HepG2 (cell line): ENCODE data around the gene ARID1A. TPM values are rescaled to one million over a fixed set of nuclear protein-coding genes. Genes with fewer than 3 reads are reported as not detected.

ENCODE experiments used
- PITX1 ChIP-seq: sonication (generic); formaldehyde crosslinking; IDR thresholded peaks from 2 replicates; pipeline ENCODE4 v1.5.1; 2020; ENCODE audit warnings: mild to moderate bottlenecking, missing genetic modification reagents
- TARDBP ChIP-seq: sonication (generic); formaldehyde crosslinking; IDR thresholded peaks from 2 replicates; pipeline ENCODE4 v1.8.0; 2022; ENCODE audit warnings: mild to moderate bottlenecking, missing genetic modification reagents
- ZMYM2 ChIP-seq: sonication (generic); formaldehyde crosslinking; IDR thresholded peaks from 2 replicates; pipeline ENCODE4 v1.8.0; 2022; ENCODE audit warnings: mild to moderate bottlenecking, missing genetic modification reagents
- ZNF230 ChIP-seq: sonication (generic); formaldehyde crosslinking; IDR thresholded peaks from 2 replicates; pipeline ENCODE4 v1.4.0; 2020; ENCODE audit warnings: mild to moderate bottlenecking, missing genetic modification reagents
- ZNF501 ChIP-seq: sonication (generic); formaldehyde crosslinking; IDR thresholded peaks from 2 replicates; pipeline ENCODE4 v1.5.1; 2020; ENCODE audit warnings: mild to moderate bottlenecking, moderate library complexity, missing genetic modification reagents
- ZNF564 ChIP-seq: sonication (generic); formaldehyde crosslinking; IDR thresholded peaks from 2 replicates; pipeline ENCODE4 v1.8.1; 2023; ENCODE audit warnings: mild to moderate bottlenecking, missing genetic modification reagents
- polyA plus RNA-seq, 8 experiments: library from polyadenylated mRNA; depleted of rRNA in 3 of 8; stranded (reverse) in 7 of 8; unstranded in 1 of 8; fragments of >200 nt; fragmentation: Illumina TruSeq in 4 of 8; extraction: Trizol in 4 of 8; gene quantifications; 2 replicates each; pipeline versions ENCODE4 v1.2.1 to v1.2.3, GENCODE V29; 2011 to 2016; ENCODE audit warnings: low read depth in 4 of 8, missing spikeins in 1 of 8, mixed read lengths in 1 of 8; ENCODE audit not compliant: insufficient read depth in 1 of 8
- total RNA-seq, 5 experiments: library from RNA; depleted of rRNA; stranded (reverse); fragments of >200 nt; fragmentation: Illumina TruSeq; extraction: Trizol; gene quantifications; 2 replicates each; pipeline ENCODE4 v1.2.3, GENCODE V29; 2016; ENCODE audit warnings: low read depth in 1 of 5
- TF ChIP-seq, protein P1 (sequence below): sonication (generic); formaldehyde crosslinking; IDR thresholded peaks from one replicate; pipeline ENCODE4 v1.5.1; 2020; ENCODE audit warnings: mild to moderate bottlenecking, missing genetic modification reagents; ENCODE audit errors: not compliant biosample characterization
- TF ChIP-seq, protein P2 (sequence below): sonication (generic); formaldehyde crosslinking; IDR thresholded peaks from 2 replicates; pipeline ENCODE4 v1.4.0; 2020; ENCODE audit warnings: low read depth, mild to moderate bottlenecking, missing genetic modification reagents
- TF ChIP-seq, protein P3 (sequence below): IDR thresholded peaks from 2 replicates; pipeline ENCODE4 v1.6.1; 2016; ENCODE audit warnings: low read depth
- TF ChIP-seq, protein P4 (sequence below): sonication (generic); formaldehyde crosslinking; IDR thresholded peaks from 2 replicates; pipeline ENCODE4 v1.8.1; 2023; ENCODE audit warnings: mild to moderate bottlenecking, moderate library complexity, missing genetic modification reagents
- TF ChIP-seq, protein P5 (sequence below): sonication (generic); formaldehyde crosslinking; IDR thresholded peaks from 2 replicates; pipeline ENCODE4 v1.4.0; 2020; ENCODE audit warnings: missing genetic modification reagents, borderline replicate concordance

Gene ARID1A
- total and polyA plus RNA-seq, 2 of the 13 experiments (the other 11 are each of a cell fraction or from before 2014, with no cell fraction given): 11.9 to 15.9 TPM

DNA sequence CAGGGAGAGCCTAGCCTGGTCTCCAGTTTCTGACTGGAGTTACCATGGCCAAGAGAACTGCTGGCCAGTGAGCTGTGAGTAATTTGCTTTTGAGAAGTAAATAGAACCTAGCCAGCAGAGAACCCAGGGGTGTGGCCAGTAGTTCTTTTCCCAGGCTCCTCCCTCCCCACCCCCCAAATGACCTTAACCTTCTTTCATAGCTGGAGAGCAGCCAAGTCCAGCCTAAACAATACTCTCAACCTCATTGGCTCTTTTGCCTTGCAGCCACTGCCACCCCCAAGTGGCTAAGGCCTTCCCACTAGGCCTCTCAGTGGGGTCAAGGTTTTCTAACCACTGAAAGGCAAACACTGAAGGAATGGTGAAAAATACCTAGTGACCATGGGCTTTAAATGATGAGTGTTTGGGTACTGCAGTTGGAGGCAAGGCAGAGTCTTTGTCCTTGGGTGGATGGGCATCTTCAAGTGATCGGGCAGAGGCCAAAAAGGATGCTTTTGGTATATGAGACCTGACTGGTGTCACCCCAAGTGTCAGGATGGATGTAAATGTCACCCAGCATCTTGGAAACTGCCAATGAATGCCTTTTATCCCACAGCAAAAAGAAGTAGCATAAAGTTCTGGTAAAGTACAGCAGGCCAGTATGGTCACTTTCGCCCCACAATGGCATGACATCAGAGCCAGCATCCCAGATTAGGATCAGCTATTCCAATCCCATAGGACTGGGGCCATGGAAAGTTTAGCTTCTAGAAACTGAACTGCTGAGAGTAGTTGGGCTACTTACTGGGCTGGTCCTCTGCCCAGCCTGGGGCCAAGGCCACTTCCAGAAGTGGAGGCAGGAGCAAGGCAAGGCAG is 88.4 kb downstream of the ARID1A start (continued):
- TF ChIP-seq, protein P1, sequence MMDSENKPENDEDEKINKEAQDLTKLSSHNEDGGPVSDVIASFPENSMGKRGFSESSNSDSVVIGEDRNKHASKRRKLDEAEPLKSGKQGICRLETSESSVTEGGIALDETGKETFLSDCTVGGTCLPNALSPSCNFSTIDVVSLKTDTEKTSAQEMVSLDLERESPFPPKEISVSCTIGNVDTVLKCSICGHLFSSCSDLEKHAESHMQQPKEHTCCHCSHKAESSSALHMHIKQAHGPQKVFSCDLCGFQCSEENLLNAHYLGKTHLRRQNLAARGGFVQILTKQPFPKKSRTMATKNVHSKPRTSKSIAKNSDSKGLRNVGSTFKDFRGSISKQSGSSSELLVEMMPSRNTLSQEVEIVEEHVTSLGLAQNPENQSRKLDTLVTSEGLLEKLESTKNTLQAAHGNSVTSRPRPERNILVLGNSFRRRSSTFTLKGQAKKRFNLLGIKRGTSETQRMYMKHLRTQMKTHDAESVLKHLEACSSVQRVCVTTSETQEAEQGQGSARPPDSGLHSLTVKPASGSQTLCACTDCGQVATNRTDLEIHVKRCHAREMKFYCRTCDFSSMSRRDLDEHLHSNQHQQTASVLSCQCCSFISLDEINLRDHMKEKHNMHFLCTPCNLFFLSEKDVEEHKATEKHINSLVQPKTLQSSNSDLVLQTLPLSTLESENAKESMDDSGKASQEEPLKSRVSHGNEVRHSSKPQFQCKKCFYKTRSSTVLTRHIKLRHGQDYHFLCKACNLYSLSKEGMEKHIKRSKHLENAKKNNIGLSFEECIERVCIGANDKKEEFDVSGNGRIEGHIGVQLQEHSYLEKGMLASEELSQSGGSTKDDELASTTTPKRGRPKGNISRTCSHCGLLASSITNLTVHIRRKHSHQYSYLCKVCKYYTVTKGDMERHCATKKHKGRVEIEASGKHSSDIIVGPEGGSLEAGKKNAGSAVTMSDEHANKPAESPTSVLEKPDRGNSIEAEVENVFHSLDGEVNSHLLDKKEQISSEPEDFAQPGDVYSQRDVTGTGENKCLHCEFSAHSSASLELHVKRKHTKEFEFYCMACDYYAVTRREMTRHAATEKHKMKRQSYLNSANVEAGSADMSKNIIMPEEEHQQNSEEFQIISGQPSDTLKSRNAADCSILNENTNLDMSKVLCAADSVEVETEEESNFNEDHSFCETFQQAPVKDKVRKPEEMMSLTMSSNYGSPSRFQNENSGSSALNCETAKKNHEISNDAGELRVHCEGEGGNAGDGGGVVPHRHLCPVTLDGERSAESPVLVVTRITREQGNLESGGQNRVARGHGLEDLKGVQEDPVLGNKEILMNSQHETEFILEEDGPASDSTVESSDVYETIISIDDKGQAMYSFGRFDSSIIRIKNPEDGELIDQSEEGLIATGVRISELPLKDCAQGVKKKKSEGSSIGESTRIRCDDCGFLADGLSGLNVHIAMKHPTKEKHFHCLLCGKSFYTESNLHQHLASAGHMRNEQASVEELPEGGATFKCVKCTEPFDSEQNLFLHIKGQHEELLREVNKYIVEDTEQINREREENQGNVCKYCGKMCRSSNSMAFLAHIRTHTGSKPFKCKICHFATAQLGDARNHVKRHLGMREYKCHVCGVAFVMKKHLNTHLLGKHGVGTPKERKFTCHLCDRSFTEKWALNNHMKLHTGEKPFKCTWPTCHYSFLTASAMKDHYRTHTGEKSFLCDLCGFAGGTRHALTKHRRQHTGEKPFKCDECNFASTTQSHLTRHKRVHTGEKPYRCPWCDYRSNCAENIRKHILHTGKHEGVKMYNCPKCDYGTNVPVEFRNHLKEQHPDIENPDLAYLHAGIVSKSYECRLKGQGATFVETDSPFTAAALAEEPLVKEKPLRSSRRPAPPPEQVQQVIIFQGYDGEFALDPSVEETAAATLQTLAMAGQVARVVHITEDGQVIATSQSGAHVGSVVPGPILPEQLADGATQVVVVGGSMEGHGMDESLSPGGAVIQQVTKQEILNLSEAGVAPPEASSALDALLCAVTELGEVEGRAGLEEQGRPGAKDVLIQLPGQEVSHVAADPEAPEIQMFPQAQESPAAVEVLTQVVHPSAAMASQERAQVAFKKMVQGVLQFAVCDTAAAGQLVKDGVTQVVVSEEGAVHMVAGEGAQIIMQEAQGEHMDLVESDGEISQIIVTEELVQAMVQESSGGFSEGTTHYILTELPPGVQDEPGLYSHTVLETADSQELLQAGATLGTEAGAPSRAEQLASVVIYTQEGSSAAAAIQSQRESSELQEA (CRISPR knock-in tag): no peak
- TF ChIP-seq ZNF230 (CRISPR knock-in tag) (no peak), ZNF501 (CRISPR knock-in tag) (peak; percentile 80), PITX1 (CRISPR knock-in tag) (peak; percentile 94), ZMYM2 (CRISPR knock-in tag) (no peak), ZNF564 (CRISPR knock-in tag) (no peak), TARDBP (CRISPR knock-in tag) (peak; percentile 82)
- TF ChIP-seq, protein P2, sequence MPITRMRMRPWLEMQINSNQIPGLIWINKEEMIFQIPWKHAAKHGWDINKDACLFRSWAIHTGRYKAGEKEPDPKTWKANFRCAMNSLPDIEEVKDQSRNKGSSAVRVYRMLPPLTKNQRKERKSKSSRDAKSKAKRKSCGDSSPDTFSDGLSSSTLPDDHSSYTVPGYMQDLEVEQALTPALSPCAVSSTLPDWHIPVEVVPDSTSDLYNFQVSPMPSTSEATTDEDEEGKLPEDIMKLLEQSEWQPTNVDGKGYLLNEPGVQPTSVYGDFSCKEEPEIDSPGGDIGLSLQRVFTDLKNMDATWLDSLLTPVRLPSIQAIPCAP (CRISPR knock-in tag): no peak
- TF ChIP-seq, protein P3, sequence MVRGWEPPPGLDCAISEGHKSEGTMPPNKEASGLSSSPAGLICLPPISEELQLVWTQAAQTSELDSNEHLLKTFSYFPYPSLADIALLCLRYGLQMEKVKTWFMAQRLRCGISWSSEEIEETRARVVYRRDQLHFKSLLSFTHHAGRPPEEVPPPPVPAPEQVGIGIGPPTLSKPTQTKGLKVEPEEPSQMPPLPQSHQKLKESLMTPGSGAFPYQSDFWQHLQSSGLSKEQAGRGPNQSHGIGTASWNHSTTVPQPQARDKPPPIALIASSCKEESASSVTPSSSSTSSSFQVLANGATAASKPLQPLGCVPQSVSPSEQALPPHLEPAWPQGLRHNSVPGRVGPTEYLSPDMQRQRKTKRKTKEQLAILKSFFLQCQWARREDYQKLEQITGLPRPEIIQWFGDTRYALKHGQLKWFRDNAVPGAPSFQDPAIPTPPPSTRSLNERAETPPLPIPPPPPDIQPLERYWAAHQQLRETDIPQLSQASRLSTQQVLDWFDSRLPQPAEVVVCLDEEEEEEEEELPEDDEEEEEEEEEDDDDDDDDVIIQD: peak; percentile 79
- TF ChIP-seq, protein P4, sequence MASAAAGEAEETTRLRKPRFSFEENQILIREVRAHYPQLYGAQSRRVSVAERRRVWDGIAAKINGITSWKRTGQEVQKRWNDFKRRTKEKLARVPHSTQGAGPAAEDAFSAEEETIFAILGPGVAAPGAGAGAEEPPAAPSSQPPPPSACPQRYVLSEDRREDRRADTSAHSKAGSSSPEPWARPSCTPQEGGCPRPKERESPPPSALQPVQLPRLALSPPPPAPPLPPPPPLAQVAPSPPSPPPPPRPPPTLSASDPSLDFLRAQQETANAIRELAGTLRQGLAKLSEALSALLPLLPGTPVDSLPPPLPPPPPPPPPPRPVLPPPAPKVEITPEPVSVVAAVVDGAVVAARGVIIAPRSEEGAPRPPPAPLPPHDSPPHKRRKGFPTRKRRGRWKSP (CRISPR knock-in tag): peak; percentile 66; the same call in 1 of the 2 replicates
- TF ChIP-seq, protein P5, sequence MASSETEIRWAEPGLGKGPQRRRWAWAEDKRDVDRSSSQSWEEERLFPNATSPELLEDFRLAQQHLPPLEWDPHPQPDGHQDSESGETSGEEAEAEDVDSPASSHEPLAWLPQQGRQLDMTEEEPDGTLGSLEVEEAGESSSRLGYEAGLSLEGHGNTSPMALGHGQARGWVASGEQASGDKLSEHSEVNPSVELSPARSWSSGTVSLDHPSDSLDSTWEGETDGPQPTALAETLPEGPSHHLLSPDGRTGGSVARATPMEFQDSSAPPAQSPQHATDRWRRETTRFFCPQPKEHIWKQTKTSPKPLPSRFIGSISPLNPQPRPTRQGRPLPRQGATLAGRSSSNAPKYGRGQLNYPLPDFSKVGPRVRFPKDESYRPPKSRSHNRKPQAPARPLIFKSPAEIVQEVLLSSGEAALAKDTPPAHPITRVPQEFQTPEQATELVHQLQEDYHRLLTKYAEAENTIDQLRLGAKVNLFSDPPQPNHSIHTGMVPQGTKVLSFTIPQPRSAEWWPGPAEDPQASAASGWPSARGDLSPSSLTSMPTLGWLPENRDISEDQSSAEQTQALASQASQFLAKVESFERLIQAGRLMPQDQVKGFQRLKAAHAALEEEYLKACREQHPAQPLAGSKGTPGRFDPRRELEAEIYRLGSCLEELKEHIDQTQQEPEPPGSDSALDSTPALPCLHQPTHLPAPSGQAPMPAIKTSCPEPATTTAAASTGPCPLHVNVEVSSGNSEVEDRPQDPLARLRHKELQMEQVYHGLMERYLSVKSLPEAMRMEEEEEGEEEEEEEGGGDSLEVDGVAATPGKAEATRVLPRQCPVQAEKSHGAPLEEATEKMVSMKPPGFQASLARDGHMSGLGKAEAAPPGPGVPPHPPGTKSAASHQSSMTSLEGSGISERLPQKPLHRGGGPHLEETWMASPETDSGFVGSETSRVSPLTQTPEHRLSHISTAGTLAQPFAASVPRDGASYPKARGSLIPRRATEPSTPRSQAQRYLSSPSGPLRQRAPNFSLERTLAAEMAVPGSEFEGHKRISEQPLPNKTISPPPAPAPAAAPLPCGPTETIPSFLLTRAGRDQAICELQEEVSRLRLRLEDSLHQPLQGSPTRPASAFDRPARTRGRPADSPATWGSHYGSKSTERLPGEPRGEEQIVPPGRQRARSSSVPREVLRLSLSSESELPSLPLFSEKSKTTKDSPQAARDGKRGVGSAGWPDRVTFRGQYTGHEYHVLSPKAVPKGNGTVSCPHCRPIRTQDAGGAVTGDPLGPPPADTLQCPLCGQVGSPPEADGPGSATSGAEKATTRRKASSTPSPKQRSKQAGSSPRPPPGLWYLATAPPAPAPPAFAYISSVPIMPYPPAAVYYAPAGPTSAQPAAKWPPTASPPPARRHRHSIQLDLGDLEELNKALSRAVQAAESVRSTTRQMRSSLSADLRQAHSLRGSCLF (CRISPR knock-in tag): no peak
